Subcutaneous adipose tissue (tissue), 4 donors: ENCODE results near the gene FAM83D. TPM values are rescaled to one million over a fixed set of nuclear protein-coding genes. Genes with fewer than 3 reads are reported as not detected.

Source experiments
- total RNA-seq, 4 donors: library from RNA; depleted of rRNA; stranded (reverse); fragments of >200 nt; gene quantifications; one replicate each; pipeline ENCODE4 v1.1.0, GENCODE V29; 2016
- TF ChIP-seq, protein P1 (sequence below): fragments of 450-650 bp; IDR thresholded peaks from one replicate; pipeline ENCODE4 v1.5.1; 2016; ENCODE audit warnings: low read depth, mild to moderate bottlenecking, control low read depth, antibody characterized with exemption, moderate library complexity

FAM83D gene
- total RNA-seq, 4 donors from 2014 or later = 0.57 to 1.8 (median 1.1) TPM

DNA sequence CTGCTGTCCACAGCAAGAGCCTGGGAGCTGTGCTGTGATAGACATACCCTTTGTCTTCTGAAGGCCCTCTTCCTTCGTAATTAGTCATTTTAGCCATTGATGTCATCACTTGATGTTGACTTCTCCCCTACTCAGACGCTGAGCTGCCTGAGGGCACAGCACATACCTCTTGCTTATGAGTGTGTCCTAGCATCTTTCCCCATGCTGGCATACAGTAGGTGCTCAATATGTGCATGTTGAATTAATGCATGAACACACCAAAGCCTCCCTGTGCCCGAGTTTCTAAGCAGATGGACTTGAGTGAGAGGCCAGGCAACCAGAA is 35.8 kb upstream of the FAM83D start:
- TF ChIP-seq, protein P1, sequence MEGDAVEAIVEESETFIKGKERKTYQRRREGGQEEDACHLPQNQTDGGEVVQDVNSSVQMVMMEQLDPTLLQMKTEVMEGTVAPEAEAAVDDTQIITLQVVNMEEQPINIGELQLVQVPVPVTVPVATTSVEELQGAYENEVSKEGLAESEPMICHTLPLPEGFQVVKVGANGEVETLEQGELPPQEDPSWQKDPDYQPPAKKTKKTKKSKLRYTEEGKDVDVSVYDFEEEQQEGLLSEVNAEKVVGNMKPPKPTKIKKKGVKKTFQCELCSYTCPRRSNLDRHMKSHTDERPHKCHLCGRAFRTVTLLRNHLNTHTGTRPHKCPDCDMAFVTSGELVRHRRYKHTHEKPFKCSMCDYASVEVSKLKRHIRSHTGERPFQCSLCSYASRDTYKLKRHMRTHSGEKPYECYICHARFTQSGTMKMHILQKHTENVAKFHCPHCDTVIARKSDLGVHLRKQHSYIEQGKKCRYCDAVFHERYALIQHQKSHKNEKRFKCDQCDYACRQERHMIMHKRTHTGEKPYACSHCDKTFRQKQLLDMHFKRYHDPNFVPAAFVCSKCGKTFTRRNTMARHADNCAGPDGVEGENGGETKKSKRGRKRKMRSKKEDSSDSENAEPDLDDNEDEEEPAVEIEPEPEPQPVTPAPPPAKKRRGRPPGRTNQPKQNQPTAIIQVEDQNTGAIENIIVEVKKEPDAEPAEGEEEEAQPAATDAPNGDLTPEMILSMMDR = no peak

DNA sequence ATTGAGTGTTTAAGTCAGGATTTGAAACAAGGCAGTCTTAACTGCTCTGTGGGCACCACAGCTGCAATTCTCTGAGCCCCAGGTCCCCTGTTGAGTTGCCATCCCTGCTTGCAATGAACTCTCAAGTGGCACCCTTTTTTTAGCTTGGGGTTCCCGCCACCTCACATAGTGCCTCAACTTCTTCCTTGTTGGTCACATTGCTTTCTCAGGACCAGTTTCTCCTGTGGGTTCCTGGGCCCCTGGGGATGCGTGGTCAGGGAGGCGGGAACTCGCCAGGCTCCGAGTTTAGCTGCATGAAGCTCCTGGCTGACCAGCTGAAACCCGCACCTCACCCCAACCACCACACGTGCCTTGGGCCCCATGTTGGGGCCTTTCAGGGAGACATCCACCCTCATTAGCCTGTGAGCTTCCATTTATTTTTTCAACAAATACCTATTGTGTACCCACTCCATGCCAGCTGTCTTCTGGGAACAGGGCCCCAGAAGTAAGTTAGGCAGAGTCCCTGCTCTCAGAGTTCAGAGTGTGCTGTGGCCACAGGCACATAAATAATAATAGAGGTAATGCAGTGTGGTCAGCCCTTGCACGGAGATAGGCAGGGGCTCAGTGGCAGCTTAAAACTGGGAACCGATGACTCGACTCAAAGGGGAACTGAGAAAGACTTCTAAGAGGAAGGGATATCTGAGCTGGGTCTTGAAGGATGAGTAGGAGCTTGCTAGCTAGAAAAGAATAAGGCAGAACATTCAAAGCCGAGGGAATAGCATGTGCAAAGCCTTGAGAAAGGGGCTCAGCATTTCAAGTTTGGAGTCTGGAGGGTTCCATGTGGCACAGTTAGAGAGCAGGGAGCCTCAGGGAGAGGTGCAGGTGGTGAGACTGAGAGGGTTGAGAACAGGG is 33.9 kb upstream of the FAM83D start:
- TF ChIP-seq, protein P1 = no peak

DNA sequence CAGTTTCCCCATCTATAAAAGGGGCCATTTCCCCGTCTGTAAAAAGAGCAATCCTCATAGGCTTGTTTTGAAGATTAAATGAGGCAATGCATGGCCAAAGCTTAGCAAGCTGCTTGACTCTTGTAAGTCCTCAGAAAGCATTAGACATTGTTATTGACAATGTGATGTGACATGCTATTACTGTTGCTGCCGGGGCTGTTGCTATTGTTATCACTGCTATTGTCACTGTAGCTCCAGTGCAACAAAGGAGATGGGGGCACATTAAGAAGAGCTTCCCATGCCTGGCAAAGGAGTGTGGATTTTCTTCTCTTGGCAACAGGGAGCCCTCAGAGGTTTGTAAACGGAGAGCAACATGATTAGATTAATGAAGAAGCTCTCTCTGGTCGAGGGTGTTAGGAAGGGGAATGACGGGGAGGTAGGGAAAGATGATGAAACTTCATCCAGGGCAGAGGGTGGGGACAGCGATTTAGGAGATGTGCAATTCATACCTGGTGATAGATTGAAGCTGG is 33.1 kb upstream of the FAM83D start:
- TF ChIP-seq, protein P1 = no peak

DNA sequence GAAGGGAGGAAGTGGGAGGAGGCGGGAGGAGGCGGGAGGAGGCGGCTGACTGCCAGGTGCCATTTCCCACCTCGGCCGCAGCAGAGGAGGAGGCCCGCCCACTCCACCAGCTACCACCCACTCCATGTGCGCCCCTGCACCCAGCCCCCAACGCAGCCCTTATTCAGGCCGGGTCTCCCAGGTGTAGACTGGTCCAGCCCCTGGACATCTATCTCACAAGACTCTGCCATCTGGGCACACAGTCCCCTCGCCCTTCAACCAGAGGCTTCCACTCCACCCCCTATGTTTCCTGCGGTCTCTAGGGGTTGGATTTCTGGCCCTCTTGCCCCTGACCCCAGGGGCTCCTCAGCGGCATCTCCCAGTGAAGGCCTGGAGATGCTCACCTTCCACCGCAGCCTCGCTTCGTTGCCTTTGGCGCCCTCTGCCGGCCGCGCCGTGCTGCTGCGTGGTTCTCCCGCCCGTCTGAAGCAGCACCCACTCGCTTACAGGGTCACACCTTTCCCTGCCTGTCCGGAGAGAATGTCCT is 32.6 kb upstream of the FAM83D start:
- TF ChIP-seq, protein P1 = no peak

DNA sequence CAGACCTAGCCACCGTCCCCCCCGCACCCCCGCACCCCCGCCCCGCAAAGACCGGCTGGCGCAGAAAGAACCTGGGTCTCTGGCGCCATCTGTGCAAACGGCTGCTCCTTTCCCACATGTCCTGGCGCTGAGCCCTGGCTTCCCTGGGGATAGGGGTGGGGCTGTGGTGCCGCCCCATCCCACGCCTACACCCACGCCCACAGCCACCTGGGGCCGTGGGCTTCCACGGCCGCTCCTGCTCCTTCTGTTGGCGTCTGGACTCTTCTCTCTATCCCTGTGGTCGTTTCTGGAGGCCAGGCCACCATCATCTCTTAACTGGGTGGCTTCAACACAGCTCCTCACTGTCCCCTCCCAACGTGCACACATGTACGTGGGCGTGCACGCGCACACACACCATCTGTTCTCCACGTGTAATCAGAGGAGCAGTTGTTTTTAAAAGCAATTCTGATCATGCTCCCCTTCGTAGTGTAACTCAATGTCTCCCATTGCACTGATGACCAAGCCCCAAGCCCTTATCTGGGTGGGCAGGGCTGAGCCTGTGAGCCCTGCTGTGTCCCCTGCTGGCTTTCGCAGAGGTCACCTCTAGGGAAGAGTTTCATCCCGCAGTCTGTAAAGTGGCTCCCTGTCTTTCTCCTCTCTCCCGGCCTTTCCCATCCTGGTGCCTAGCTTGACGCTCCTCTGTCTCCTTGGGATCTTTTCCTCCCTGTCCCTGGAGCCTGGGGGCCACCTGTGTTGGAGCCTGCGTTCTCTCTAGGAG is 31.9 kb upstream of the FAM83D start:
- TF ChIP-seq, protein P1 = no peak

DNA sequence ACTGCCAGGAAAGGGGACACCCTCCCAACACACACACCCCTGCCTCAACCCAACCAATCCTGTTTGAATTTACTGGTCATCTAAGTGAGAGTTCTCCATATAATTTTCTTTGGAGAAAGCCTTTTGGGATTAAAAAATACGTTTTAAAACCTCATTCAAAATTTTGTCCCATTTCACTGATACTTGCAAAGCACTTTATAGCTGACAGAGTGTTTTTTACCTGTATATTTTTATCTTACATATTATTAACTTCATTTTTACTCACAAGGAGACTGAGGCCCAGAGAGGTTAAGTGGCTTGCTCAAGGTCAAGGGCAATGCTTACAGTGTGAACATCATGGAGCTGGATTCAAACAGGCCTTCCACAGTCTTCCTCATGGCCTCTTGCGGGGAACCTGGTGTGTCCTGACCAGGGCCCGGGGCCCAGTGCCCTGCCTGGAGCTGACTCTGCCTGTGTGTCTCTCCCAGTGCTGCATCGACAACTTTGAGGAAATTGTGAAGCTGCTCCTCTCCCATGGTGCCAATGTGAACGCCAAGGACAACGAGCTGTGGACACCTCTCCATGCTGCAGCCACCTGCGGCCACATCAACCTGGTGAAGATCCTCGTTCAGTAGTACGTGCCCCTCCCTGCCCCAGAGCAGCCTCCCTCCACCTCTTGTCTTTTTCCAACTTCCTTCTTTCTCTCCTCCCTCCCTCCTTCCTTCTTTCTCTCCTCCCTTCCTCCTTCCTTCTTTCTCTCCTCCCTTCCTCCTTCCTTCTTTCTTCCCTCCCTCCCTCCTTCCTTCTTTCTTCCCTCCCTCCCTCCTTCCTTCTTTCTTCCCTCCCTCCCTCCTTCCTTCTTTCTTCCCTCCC is 30.9 kb upstream of the FAM83D start:
- TF ChIP-seq, protein P1 = no peak
